ENCODE data around the gene DLEC1.
A peak's percentile ranks its signal among the peaks of the same experiment; 100 is the strongest.

DLEC1 gene

GRCh38 chr3:38039101-38039898, at the start of gene DLEC1:
Gene DLEC1, plus strand, starts transcription at chr3:38039208. Its CDS starts 18 bp downstream, at chr3:38039226.
- peak within 1 kb of the TSS; percentile 45 for H3K4me3 ChIP-seq (ENCODE audit: low read length)
- no peak for TF ChIP-seq CTCF (conservative IDR thresholded peaks at IDR 0.05; ENCODE audit: low read length)
- DNase-seq (ENCODE audit: low read depth), result peak; percentile 36

- no peak for DNase-seq (ENCODE audit: low read depth)
- no peak for TF ChIP-seq CTCF (conservative IDR thresholded peaks at IDR 0.05; ENCODE audit: low read length)
- no peak overlapping the region for H3K4me3 ChIP-seq (ENCODE audit: low read length)
Observed at GRCh38 chr3:37989821-37990480, 49.1 kb upstream of the DLEC1 start.

GRCh38 chr3:37990527-37990926, 48.5 kb upstream of the DLEC1 start, which contains the start of gene VILL:
Gene VILL, plus strand, starts transcription at chr3:37990786. Its CDS starts 2,887 bp downstream, at chr3:37993673.
- TF ChIP-seq CTCF (conservative IDR thresholded peaks at IDR 0.05; ENCODE audit: low read length), result no peak
- H3K4me3 ChIP-seq (ENCODE audit: low read length), result no peak within 1 kb of the TSS
- no peak for DNase-seq (ENCODE audit: low read depth)

- no peak for DNase-seq (ENCODE audit: low read depth)
- no peak overlapping the region for H3K4me3 ChIP-seq (ENCODE audit: low read length)
- TF ChIP-seq CTCF (conservative IDR thresholded peaks at IDR 0.05; ENCODE audit: low read length), result no peak
Observed at GRCh38 chr3:37991109-37991508, 47.9 kb upstream of the DLEC1 start.

- no peak overlapping the region for H3K4me3 ChIP-seq (ENCODE audit: low read length)
- TF ChIP-seq CTCF (conservative IDR thresholded peaks at IDR 0.05; ENCODE audit: low read length), result no peak
- DNase-seq (ENCODE audit: low read depth), result no peak
Observed at GRCh38 chr3:37991823-37992222, 47.2 kb upstream of the DLEC1 start.

GRCh38 chr3:37992271-37993066, 46.5 kb upstream of the DLEC1 start:
- H3K4me3 ChIP-seq (ENCODE audit: low read length), result no peak overlapping the region
- DNase-seq (ENCODE audit: low read depth), result no peak
- TF ChIP-seq CTCF (conservative IDR thresholded peaks at IDR 0.05; ENCODE audit: low read length), result no peak

Measured in AG10803 (cell line).